ENCODE data around the gene DISP3. TPM values are rescaled to one million over a fixed set of nuclear protein-coding genes. Genes with fewer than 3 reads are reported as not detected.
A peak's percentile ranks its signal among the peaks of the same experiment; 100 is the strongest.

DISP3 gene
- total and polyA plus RNA-seq, 9 of the 15 experiments (the other 6 are each of a cell fraction or from before 2014, with no cell fraction given), result 0.03 to 0.19 (median 0.15) TPM; not detected in 5

DNA sequence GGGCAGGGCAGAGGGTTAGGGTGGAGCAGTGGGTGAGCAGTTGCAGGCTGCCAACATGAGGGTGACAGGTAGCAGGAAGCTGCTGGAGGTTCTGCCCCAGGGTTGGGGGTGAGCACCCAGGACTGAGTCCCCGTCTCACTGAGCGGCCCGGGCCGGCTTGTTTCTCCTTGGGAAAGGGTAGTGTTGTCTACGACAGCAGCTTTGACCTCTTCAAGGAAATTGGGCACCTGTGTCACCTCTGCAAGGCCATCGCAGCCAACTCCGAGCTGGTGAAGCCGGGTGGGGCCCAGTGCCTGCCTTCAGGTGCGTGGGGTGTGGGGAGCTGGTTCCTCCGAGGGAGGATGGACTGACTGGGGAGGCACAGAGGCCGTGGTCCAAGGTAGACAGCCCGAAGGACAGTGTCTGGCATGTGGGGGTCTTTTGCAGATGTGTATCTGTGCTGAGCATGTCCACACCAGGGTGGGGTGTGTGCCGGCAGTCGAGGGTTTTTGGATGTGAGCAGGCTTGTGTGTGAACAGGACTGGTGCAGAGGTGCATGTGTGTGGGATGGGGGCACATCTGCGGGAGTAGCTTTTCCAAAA lies 51.9 kb downstream of the DISP3 start:
- TF ChIP-seq SAFB (IDR thresholded peaks at IDR 0.05; ENCODE audit: borderline replicate concordance, low read depth, low read length) (no peak), EWSR1 (IDR thresholded peaks at IDR 0.05; ENCODE audit: borderline replicate concordance, low read depth, partially characterized antibody) (no peak), TRIM24 (IDR thresholded peaks at IDR 0.05) (no peak), ZNF830 (CRISPR knock-in tag; IDR thresholded peaks at IDR 0.05) (no peak)
- H3K9me3 ChIP-seq (replicated peaks; ENCODE audit: control insufficient read depth, insufficient read depth, low read depth, low read length), result no peaks in the 10 kb centered on the region
- DNase-seq (ENCODE audit: extremely low read depth in 1 of 4, low spot score in 3 of 4), result no peak
- CTCF ChIA-PET (ENCODE audit: low intra/inter-chr PET ratio), result no interaction called here
- H3K9me1 ChIP-seq (ENCODE audit: control insufficient read depth, insufficient read depth, low read length), result no peaks in the 10 kb centered on the region
- POLR2A ChIA-PET, result interaction anchor here (0.7 kb wide), 1 partner anchor 168 kb away, joined by 3 read pairs; no protein-coding TSS in a partner anchor
- intact Hi-C loops (cut with micrococcal nuclease), result no loop called here
- 1% methylated on average over 15 of the region's 15 CpGs for WGBS (ENCODE audit: insufficient coverage, low coverage, missing lambda C conversion rate)
- ATAC-seq, result no peak
- no peak overlapping the region; a peak in 1 of 4 replicates for H3K9ac ChIP-seq (ENCODE audit: insufficient read depth in 1 of 2, low read depth in 2 of 2, low read length in 2 of 2)
- peaks cover 0 to 24% of the 10 kb centered on the region in 2 experiments; a peak in 2 of 5 replicates for H3K4me1 ChIP-seq (replicated peaks in 1 of 2; ENCODE audit: control insufficient read depth in 2 of 2, insufficient read depth in 2 of 2, low read length in 2 of 2)
- no peak for FAIRE-seq
- no peaks in the 10 kb centered on the region for H3K36me3 ChIP-seq (ENCODE audit: control insufficient read depth, insufficient read depth, low read length)
- in situ Hi-C loops (cut with MboI), result no loop called here
- BruUV-seq (replicated peaks), result no TSS peak
- H2AFZ ChIP-seq (ENCODE audit: low read depth, low read length), result no peak overlapping the region
- H3K4me3 ChIP-seq, result no peak overlapping the region
- H3K4me2 ChIP-seq (ENCODE audit: insufficient read depth, low read length), result no peak overlapping the region
- H3K27me3 ChIP-seq (ENCODE audit: control insufficient read depth in 2 of 2, insufficient read depth in 2 of 2, low read length in 2 of 2), result peaks cover 17 to 88% of the 10 kb centered on the region in 2 experiments; a peak in 4 of 5 replicates
- H4K20me1 ChIP-seq (replicated peaks; ENCODE audit: control insufficient read depth, insufficient read depth, low read length), result peaks cover 30% of the 10 kb centered on the region
- no peak overlapping the region for H3K27ac ChIP-seq (ENCODE audit: extremely low read depth, low read depth, low read length)
- no peaks in the 10 kb centered on the region for H3K79me2 ChIP-seq (ENCODE audit: control insufficient read depth, insufficient read depth, low read length)

DNA sequence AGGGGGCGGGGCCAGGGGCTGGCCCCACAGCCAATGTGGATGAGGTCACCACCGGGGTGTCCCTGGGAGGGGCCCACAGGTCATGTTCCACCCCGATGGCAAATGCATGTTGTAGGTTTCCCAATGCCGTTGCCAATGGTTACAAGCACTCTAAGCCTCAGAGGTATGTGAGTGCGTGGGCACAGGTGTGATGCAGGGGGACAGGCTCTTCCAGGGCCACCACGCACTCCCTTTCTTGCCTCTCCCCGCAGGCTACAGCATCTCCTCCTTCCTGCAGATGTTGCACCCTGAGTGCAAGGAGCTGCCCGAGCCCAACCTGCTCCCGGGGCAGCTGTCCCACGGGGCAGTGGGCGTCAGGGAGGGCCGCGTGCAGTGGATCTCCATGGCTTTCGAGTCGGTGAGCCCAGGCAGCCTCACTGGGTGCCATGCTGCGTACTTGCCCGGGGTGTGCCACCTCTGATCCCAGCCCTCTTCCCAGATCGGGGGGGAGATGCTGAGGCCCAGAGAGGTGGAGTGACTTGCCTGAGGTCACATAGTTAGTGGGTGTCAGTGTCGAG lies 52.4 kb downstream of the DISP3 start:
- Histone ChIP-seq H4K20me1 (replicated peaks; ENCODE audit: control insufficient read depth, insufficient read depth, low read length) (peaks cover 32% of the 10 kb centered on the region), H3K9me1 (ENCODE audit: control insufficient read depth, insufficient read depth, low read length) (no peaks in the 10 kb centered on the region), H3K9me3 (replicated peaks; ENCODE audit: control insufficient read depth, insufficient read depth, low read depth, low read length) (no peaks in the 10 kb centered on the region), H3K27me3 (ENCODE audit: control insufficient read depth in 2 of 2, insufficient read depth in 2 of 2, low read length in 2 of 2) (peaks cover 19 to 88% of the 10 kb centered on the region in 2 experiments; a peak in 4 of 5 replicates), H3K9ac (ENCODE audit: insufficient read depth in 1 of 2, low read depth in 2 of 2, low read length in 2 of 2) (no peak overlapping the region), H3K4me2 (ENCODE audit: insufficient read depth, low read length) (no peak overlapping the region), H2AFZ (ENCODE audit: low read depth, low read length) (no peak overlapping the region), H3K36me3 (ENCODE audit: control insufficient read depth, insufficient read depth, low read length) (no peaks in the 10 kb centered on the region), H3K4me3 (no peak overlapping the region), H3K27ac (ENCODE audit: extremely low read depth, low read depth, low read length) (no peak overlapping the region), H3K4me1 (replicated peaks in 1 of 2; ENCODE audit: control insufficient read depth in 2 of 2, insufficient read depth in 2 of 2, low read length in 2 of 2) (peaks cover 0 to 29% of the 10 kb centered on the region in 2 experiments; a peak in 2 of 5 replicates), H3K79me2 (ENCODE audit: control insufficient read depth, insufficient read depth, low read length) (no peaks in the 10 kb centered on the region)
- WGBS (ENCODE audit: insufficient coverage, low coverage, missing lambda C conversion rate), result 0% methylated on average over 19 of the region's 19 CpGs
- DNase-seq (ENCODE audit: extremely low read depth in 1 of 4, low spot score in 3 of 4), result peak in 1 of 4 experiments; percentile 28
- BruUV-seq (replicated peaks), result no TSS peak
- ATAC-seq, result no peak; the same call in 2 of the 3 replicates
- intact Hi-C loops (cut with micrococcal nuclease), result no loop called here
- ChIA-PET CTCF (ENCODE audit: low intra/inter-chr PET ratio) (no interaction called here), POLR2A (no interaction called here)
- TF ChIP-seq EGR1 (conservative IDR thresholded peaks at IDR 0.05) (0 out of 2 replicates have a peak, but pooled peaks have one; percentile 8), CCAR2 (IDR thresholded peaks at IDR 0.05; ENCODE audit: low read depth, low read length) (no peak), EP300 (IDR thresholded peaks at IDR 0.05; ENCODE audit: low read length) (no peak), RFX1 (IDR thresholded peaks at IDR 0.05) (peak; percentile 49)
- TF ChIP-seq, protein P1, sequence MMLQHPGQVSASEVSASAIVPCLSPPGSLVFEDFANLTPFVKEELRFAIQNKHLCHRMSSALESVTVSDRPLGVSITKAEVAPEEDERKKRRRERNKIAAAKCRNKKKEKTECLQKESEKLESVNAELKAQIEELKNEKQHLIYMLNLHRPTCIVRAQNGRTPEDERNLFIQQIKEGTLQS (IDR thresholded peaks at IDR 0.05), result 0 out of 2 replicates have a peak, but pooled peaks have one; percentile 8
- TF ChIP-seq, protein P1 (CRISPR knock-in tag; conservative IDR thresholded peaks at IDR 0.05), result no peak
- TF ChIP-seq, protein P2, sequence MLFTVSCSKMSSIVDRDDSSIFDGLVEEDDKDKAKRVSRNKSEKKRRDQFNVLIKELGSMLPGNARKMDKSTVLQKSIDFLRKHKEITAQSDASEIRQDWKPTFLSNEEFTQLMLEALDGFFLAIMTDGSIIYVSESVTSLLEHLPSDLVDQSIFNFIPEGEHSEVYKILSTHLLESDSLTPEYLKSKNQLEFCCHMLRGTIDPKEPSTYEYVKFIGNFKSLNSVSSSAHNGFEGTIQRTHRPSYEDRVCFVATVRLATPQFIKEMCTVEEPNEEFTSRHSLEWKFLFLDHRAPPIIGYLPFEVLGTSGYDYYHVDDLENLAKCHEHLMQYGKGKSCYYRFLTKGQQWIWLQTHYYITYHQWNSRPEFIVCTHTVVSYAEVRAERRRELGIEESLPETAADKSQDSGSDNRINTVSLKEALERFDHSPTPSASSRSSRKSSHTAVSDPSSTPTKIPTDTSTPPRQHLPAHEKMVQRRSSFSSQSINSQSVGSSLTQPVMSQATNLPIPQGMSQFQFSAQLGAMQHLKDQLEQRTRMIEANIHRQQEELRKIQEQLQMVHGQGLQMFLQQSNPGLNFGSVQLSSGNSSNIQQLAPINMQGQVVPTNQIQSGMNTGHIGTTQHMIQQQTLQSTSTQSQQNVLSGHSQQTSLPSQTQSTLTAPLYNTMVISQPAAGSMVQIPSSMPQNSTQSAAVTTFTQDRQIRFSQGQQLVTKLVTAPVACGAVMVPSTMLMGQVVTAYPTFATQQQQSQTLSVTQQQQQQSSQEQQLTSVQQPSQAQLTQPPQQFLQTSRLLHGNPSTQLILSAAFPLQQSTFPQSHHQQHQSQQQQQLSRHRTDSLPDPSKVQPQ (CRISPR knock-in tag; IDR thresholded peaks at IDR 0.05; ENCODE audit: borderline replicate concordance), result no peak
- no peak for FAIRE-seq
- in situ Hi-C loops (cut with MboI), result no loop called here
